IPS-15b (cell line): ENCODE data around the gene KLHL8.

Experiments
- H3K27me3 ChIP-seq: one replicate; pipeline ENCODE4 v1.6.1; 2013; ENCODE audit warnings: low read length; ENCODE audit not compliant: control insufficient read depth, insufficient read depth
- H3K36me3 ChIP-seq: one replicate; pipeline ENCODE4 v1.6.1; 2013; ENCODE audit warnings: low read length; ENCODE audit not compliant: control insufficient read depth, insufficient read depth
- H3K4me1 ChIP-seq: one replicate; pipeline ENCODE4 v1.6.1; 2013; ENCODE audit warnings: mild to moderate bottlenecking, low read length; ENCODE audit not compliant: control insufficient read depth, insufficient read depth
- H3K4me3 ChIP-seq: one replicate; pipeline ENCODE4 v1.5.1; 2013; ENCODE audit warnings: low read depth, low read length
- H3K9ac ChIP-seq: one replicate; pipeline ENCODE4 v1.6.1; 2013; ENCODE audit warnings: low read depth, mild to moderate bottlenecking, low read length
- H3K9me3 ChIP-seq: one replicate; pipeline ENCODE4 v1.6.1; 2013; ENCODE audit warnings: mild to moderate bottlenecking, low read length; ENCODE audit not compliant: control insufficient read depth, insufficient read depth

KLHL8 gene

DNA sequence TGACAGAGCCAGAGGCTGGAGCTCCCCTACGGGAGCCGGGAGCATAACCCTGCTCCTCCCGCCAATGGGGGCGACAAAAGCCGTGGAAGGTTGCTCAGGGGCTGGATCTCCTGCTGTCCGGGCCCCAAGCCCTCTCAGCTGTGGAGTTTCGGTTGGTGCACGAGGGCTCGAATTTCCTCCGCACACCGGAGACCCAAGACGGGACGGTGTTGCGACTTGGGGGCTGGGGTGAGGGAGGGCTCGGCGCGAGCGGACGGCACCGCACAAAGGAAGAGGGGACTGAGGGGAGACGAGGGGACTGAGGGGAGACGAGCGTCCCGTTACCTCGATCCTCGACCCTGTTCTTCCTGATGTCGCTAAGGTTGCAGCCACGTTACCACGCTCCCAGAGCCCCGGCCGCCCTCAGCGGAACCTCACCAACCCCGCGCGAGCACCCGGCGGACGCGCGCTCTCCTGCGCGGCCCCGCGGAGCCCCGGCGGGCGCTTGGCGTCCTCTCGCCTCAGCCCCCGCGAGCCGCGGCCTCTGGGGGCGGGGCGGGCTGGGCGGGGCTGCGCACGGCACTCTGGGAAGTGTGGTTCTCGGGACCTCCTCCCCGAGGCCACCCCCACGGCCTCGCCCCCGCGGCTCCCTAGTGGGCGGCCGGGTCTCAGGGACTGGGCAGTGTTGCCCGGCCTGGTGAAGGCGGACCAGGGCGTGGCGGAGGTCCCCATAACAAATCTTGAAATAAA, at the start of gene KLHL8:
Gene KLHL8, minus strand, starts transcription at position 525 of the 729 bp plus-strand sequence. CDS start 25,079 bp downstream, outside the sequence.
- Histone ChIP-seq H3K27me3 (peaks cover 3% of the 10 kb centered on the region), H3K4me3 (peak within 1 kb of the TSS; percentile 98), H3K36me3 (no peaks in the 10 kb centered on the region), H3K9me3 (no peaks in the 10 kb centered on the region), H3K4me1 (no peaks in the 10 kb centered on the region), H3K9ac (peak within 1 kb of the TSS; percentile 90)

DNA sequence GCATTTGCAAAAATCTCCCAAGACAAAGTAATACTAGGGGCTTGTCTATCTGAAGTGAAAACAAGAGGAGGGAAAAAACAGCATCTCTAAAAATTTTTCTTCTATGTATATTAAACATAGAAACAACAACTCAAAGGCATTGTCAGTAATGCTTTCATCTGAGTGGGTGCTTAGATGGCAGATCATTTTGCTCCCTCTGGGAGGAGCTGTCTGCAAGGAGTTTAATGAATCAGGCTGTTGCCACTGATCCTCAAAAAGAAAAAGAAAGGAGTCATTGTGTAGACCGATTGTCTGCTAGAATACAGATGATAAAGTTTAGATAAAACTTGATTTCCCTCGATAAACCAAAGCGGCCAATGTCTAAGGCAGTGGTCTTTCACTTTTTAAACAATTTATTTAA, 49.7 kb upstream of the KLHL8 start:
- Histone ChIP-seq H3K27me3 (no peaks in the 10 kb centered on the region), H3K9ac (no peak overlapping the region), H3K4me3 (no peak overlapping the region), H3K9me3 (no peaks in the 10 kb centered on the region), H3K4me1 (peaks cover 3% of the 10 kb centered on the region), H3K36me3 (no peaks in the 10 kb centered on the region)

DNA sequence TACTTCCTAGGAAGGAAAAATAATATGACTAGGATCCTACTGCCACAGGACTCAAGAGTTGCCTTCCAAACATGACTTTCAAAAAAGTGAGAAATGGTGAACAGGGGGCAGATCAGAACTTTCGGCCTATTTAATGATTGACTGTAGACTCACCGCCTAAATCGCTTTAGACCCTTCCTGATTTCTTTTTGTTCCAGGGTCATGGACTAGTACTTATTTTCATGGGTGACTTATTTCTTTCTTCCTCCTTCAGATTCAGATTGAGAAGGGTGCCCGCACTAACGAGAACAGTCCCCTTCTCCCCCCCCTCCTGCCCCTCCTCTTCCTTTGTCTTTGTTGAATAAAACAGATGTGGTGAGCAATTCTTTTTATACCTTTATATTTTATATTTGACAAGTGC, 48.0 kb upstream of the KLHL8 start:
- H3K4me3 ChIP-seq: no peak overlapping the region

DNA sequence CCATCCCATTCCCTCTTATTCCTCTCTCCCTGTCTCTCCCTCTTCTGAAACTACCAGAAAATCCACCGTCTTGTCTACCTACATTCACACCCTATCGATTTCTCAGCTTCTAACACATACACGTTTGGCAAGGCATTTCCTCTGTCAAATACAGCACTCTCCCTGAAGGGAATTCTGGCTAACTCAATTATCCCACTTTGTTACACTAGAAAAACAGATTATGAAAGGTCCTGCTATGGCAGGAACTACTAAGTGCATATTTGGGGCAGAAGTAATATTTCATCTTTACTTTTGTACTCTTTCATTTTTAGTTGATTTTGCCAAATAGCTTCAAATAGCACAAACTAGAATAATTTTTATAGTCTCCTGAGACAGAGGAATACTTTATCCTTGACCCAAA, 46.6 kb upstream of the KLHL8 start:
- Histone ChIP-seq H3K4me1 (peaks cover 3% of the 10 kb centered on the region), H3K4me3 (no peak overlapping the region), H3K27me3 (no peaks in the 10 kb centered on the region), H3K36me3 (no peaks in the 10 kb centered on the region), H3K9ac (no peak overlapping the region), H3K9me3 (no peaks in the 10 kb centered on the region)

More for the DNA sequence above, 48.0 kb upstream of the KLHL8 start:
- Histone ChIP-seq H3K9ac (no peak overlapping the region), H3K4me1 (peaks cover 3% of the 10 kb centered on the region), H3K36me3 (no peaks in the 10 kb centered on the region), H3K27me3 (no peaks in the 10 kb centered on the region), H3K9me3 (no peaks in the 10 kb centered on the region)

DNA sequence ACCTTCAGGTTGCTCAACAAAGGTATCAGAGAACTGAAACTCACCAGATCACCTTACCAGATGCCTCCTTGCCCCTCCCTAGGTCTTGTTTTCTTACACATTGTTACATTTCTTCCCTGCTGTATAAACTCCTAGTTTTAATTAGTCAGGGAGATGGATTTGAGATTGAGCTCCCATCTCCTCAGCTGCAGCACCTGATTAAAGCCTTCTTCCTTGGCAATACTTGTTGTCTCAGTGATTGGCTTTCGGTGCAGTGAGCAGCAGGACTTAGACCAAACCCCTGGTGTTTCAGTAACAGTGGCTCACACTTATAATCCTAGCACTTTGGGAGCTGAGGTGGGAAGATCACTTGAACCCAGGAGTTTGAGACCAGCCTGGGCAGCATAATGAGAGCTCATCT, 42.5 kb upstream of the KLHL8 start:
- Histone ChIP-seq H3K4me3 (no peak overlapping the region), H3K9me3 (no peaks in the 10 kb centered on the region), H3K27me3 (no peaks in the 10 kb centered on the region), H3K36me3 (no peaks in the 10 kb centered on the region), H3K9ac (no peak overlapping the region), H3K4me1 (no peaks in the 10 kb centered on the region)

DNA sequence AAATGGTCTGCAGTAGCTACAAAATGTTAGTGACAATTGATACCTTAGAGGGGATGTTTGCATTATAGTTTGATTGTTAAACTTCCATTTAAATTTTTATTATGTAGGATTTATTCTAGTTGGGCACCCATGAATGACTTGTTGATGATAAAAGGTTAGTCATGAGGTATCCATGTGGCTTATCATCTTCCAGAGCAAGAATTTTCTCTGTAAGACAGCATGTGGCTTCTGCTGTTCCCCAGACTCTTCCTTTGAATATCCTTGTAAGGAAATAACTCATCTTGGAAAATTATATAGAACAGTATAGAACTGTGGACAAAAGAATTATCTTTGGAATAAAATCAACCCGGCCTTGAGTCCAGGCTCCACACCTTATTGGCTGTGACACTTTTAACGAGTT, 40.1 kb upstream of the KLHL8 start:
- Histone ChIP-seq H3K9ac (no peak overlapping the region), H3K4me1 (no peaks in the 10 kb centered on the region), H3K27me3 (no peaks in the 10 kb centered on the region), H3K4me3 (no peak overlapping the region), H3K9me3 (no peaks in the 10 kb centered on the region), H3K36me3 (no peaks in the 10 kb centered on the region)

DNA sequence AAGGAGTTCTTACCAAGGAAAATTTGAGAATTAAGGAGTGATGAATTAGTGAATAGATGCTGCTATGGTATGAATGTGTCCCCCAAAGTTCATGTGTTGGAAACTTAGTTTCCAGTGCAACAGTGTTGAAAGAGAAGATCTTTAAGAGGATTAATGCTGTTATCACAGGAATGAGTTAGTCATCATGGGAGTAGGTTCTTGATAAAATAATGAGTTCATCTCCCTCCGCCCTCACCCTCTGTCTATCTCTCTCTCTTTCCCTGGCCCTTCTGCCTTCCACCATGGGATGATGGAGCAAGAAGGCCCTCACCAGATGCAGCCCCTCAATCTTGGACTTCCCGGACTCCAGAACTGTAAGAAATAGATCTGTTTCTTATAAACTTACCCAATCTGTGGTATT, 38.3 kb upstream of the KLHL8 start:
- no peak overlapping the region for H3K4me3 ChIP-seq
- no peaks in the 10 kb centered on the region for H3K36me3 ChIP-seq
- H3K4me1 ChIP-seq: no peaks in the 10 kb centered on the region

DNA sequence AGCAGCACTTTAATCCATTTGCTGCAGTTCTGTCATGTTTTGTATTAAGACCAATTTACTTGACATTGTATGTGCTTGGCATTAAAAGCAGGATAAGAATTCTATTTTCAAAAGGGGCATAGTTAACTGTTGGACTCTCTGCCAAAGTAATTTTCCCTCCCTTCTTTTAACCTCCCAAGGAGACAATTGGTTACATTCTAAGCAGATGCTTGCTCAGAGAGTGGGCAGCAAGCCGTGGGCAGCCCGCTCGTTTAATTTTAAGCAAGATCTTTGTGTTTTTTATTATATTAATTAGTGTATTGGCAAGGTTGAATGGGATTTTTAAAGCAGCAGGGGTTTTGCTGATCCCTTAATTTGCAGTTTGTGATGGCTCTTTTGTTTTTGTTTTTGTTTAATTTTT, 37.1 kb upstream of the KLHL8 start:
- H3K27me3 ChIP-seq: no peaks in the 10 kb centered on the region
- H3K9ac ChIP-seq: no peak overlapping the region
- H3K9me3 ChIP-seq: no peaks in the 10 kb centered on the region
- no peak overlapping the region for H3K4me3 ChIP-seq
- no peaks in the 10 kb centered on the region for H3K4me1 ChIP-seq
- no peaks in the 10 kb centered on the region for H3K36me3 ChIP-seq

More for the DNA sequence above, 38.3 kb upstream of the KLHL8 start:
- no peaks in the 10 kb centered on the region for H3K27me3 ChIP-seq
- no peaks in the 10 kb centered on the region for H3K9me3 ChIP-seq
- H3K9ac ChIP-seq: no peak overlapping the region

DNA sequence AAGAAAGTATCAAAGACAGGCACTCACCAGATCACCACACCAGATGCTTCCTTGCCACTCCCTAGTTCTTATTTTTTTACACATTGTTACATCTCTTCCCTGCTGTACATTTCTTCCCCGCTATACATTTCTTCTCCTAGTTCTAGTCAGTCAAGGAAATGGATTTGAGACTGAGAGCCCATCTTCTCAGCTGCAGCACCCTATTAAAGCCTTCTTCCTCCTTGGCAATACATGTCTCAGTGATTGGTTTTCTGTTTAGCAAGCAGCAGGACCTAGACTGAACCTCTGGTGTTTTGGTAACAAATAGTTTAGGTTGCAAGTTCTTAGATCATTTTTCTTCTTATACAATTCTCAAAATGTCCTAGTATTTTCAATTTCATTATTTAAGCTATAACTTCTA, 35.3 kb upstream of the KLHL8 start:
- no peaks in the 10 kb centered on the region for H3K36me3 ChIP-seq
- no peaks in the 10 kb centered on the region for H3K4me1 ChIP-seq
- H3K4me3 ChIP-seq: no peak overlapping the region
- H3K9ac ChIP-seq: no peak overlapping the region
- H3K9me3 ChIP-seq: no peaks in the 10 kb centered on the region
- no peaks in the 10 kb centered on the region for H3K27me3 ChIP-seq

DNA sequence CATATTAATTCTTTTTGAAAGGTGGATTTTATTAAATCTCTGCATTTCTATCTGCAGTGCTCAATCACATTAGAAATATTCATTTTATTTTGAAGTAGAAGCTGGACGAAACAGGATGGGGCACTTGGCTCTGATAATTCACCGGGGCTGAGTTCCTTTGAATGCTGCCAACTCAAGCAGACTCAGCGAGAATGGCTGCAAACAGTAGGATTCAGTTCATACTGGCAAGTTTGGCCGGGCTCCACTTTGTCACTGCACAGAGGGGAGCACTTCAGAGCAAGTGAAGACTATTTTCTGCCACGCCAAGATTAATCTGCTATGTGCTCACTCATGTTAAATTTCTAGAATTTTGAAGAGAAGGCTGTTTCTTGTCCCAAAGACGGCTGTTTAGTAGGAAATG, 30.7 kb upstream of the KLHL8 start:
- H3K4me1 ChIP-seq: no peaks in the 10 kb centered on the region
- H3K36me3 ChIP-seq: no peaks in the 10 kb centered on the region
- H3K4me3 ChIP-seq: no peak overlapping the region
- no peaks in the 10 kb centered on the region for H3K9me3 ChIP-seq
- no peak overlapping the region for H3K9ac ChIP-seq
- H3K27me3 ChIP-seq: no peaks in the 10 kb centered on the region

DNA sequence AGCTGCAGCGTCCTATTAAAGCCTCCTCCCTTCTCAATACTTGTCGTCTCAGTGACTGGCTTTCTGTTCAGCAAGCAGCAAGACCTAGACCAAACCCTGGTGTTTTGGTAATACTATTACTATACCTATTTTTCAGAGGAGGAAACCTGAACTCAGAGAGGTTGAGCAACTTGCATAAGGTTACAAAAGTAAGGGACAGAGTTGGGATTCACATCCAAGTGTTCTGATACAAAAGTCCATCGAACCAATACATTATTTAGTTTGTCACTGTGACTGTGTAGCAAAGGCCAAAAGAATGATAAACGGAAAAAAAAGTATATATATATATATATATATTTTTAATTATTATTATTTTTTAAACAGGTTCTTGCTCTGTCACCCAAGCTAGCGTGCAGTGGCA, 29.9 kb upstream of the KLHL8 start:
- H3K36me3 ChIP-seq: no peaks in the 10 kb centered on the region
- H3K9me3 ChIP-seq: no peaks in the 10 kb centered on the region
- no peak overlapping the region for H3K4me3 ChIP-seq
- H3K9ac ChIP-seq: no peak overlapping the region
- no peaks in the 10 kb centered on the region for H3K27me3 ChIP-seq
- no peaks in the 10 kb centered on the region for H3K4me1 ChIP-seq

DNA sequence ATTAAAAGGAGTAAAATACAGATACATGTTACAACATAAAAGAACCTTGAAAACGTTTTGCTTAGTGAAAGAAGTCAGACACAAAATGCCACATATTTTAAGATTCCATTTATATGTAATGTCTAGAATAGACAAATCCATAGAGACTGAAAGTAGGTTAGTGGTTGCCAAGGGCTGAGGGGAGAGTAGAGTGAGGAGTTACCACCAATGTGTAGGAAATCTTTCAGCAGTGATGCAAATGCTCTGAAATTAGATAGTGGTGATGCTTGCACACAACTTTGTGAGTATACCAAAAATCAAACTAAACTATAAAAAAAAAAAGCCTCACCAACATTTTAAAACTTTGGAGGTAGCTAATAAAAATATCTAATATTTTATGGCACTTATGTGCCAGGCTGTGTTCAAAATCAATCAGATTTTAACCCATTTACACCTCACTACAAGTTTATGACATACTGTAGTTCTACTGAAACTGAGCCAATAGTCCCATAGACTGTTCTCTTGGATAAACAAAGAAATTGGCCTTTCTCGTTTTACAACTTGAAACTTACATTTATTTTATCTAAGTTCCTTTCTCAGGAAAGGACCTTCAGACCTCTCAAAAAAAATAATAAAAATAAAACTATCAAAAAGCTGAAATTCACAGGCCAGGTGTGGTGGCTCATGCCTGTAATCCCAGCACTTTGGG, 29.1 kb upstream of the KLHL8 start:
- Histone ChIP-seq H3K4me1 (no peaks in the 10 kb centered on the region), H3K36me3 (no peaks in the 10 kb centered on the region), H3K4me3 (no peak overlapping the region), H3K27me3 (no peaks in the 10 kb centered on the region), H3K9me3 (peaks cover 2% of the 10 kb centered on the region), H3K9ac (no peak overlapping the region)
